Neutrophil (primary cell): ENCODE results near the gene TBC1D8.

Experiments
- H3K27ac ChIP-seq: fragments of 200-600 bp; sonication (generic); 2 replicates; pipeline ENCODE4 v1.5.1; 2016; ENCODE audit warnings: mild to moderate bottlenecking, moderate library complexity
- H3K27me3 ChIP-seq: fragments of 200-600 bp; sonication (generic); 2 replicates; pipeline ENCODE4 v1.6.0; 2016; ENCODE audit warnings: mild to moderate bottlenecking
- H3K36me3 ChIP-seq: fragments of 200-600 bp; sonication (generic); 2 replicates; pipeline ENCODE4 v1.5.1; 2017
- H3K4me1 ChIP-seq, 2 experiments: fragments of 200-600 bp in 1 of 2; sonication (generic) in 1 of 2; 1 replicate in 1 of 2; 2 replicates in 1 of 2; pipeline versions ENCODE4 v1.5.1 to v1.6.1; 2013 to 2016; ENCODE audit warnings: low read depth in 1 of 2, low read length in 1 of 2, mild to moderate bottlenecking in 1 of 2, moderate library complexity in 1 of 2; ENCODE audit not compliant: control insufficient read depth in 1 of 2, insufficient read depth in 1 of 2
- H3K4me3 ChIP-seq, 2 experiments: fragments of 200-600 bp in 1 of 2; sonication (generic) in 1 of 2; 1 replicate in 1 of 2; 2 replicates in 1 of 2; pipeline ENCODE4 v1.5.1; 2013 to 2016; ENCODE audit warnings: low read depth in 1 of 2, low read length in 1 of 2, mild to moderate bottlenecking in 1 of 2, moderate library complexity in 1 of 2
- H3K9me3 ChIP-seq: fragments of 200-600 bp; sonication (generic); 2 replicates; pipeline ENCODE4 v1.5.1; 2016
- CTCF ChIP-seq: fragments of 200-600 bp; sonication (generic); IDR thresholded peaks from 2 replicates; pipeline ENCODE4 v1.5.1; 2016; ENCODE audit warnings: antibody characterized with exemption

The TBC1D8 gene

GRCh38 chr2:101002562-101003277, 148.5 kb downstream of the TBC1D8 start:
- Histone ChIP-seq H3K4me1 (peaks cover 20 to 22% of the 10 kb centered on the region in 2 experiments), H3K36me3 (peaks cover 43% of the 10 kb centered on the region), H3K4me3 (peak overlapping the region; percentile 88 to 92), H3K9me3 (no peaks in the 10 kb centered on the region), H3K27me3 (peaks cover 18% of the 10 kb centered on the region), H3K27ac (peak overlapping the region; percentile 70)
- TF ChIP-seq CTCF, result no peak

GRCh38 chr2:101001691-101002561, 149.3 kb downstream of the TBC1D8 start, which contains the start of gene RPL31:
TSS of gene RPL31 (plus strand) at chr2:101002289. CDS start at chr2:101002702, 413 bp downstream.
- H3K4me1 ChIP-seq, result peaks cover 20 to 22% of the 10 kb centered on the region in 2 experiments
- peak within 1 kb of the TSS; percentile 70 for H3K27ac ChIP-seq
- no peaks in the 10 kb centered on the region for H3K9me3 ChIP-seq
- peaks cover 23% of the 10 kb centered on the region for H3K27me3 ChIP-seq
- TF ChIP-seq CTCF, result no peak
- H3K4me3 ChIP-seq, result peak within 1 kb of the TSS; percentile 88 to 92
- peaks cover 35% of the 10 kb centered on the region for H3K36me3 ChIP-seq

GRCh38 chr2:100999995-101000394, 151.2 kb downstream of the TBC1D8 start:
- no peaks in the 10 kb centered on the region for H3K9me3 ChIP-seq
- no peak overlapping the region for H3K4me3 ChIP-seq
- H3K27ac ChIP-seq, result no peak overlapping the region
- H3K27me3 ChIP-seq, result peaks cover 23% of the 10 kb centered on the region
- peaks cover 20 to 22% of the 10 kb centered on the region in 2 experiments for H3K4me1 ChIP-seq
- peaks cover 16% of the 10 kb centered on the region for H3K36me3 ChIP-seq
- no peak for TF ChIP-seq CTCF

GRCh38 chr2:100998235-100998573, 153.0 kb downstream of the TBC1D8 start:
- no peak for TF ChIP-seq CTCF
- H3K9me3 ChIP-seq, result no peaks in the 10 kb centered on the region
- peaks cover 23% of the 10 kb centered on the region for H3K27me3 ChIP-seq
- H3K4me1 ChIP-seq, result peaks cover 13 to 15% of the 10 kb centered on the region in 2 experiments
- no peak overlapping the region for H3K27ac ChIP-seq
- no peak overlapping the region for H3K4me3 ChIP-seq
- H3K36me3 ChIP-seq, result no peaks in the 10 kb centered on the region

GRCh38 chr2:100997509-100998234, 153.5 kb downstream of the TBC1D8 start:
- Histone ChIP-seq H3K36me3 (no peaks in the 10 kb centered on the region), H3K4me3 (no peak overlapping the region), H3K4me1 (peaks cover 8 to 10% of the 10 kb centered on the region in 2 experiments), H3K9me3 (no peaks in the 10 kb centered on the region), H3K27ac (no peak overlapping the region), H3K27me3 (peaks cover 23% of the 10 kb centered on the region)
- TF ChIP-seq CTCF, result no peak
